Esophagus squamous epithelium (tissue), 4 donors: ENCODE results near the gene GNPDA1.

Source experiments
- POLR2A ChIP-seq, 4 donors: fragments of 450-650 bp; IDR thresholded peaks; one replicate each; pipeline ENCODE4 v1.6.1; 2017; ENCODE audit warnings: antibody characterized with exemption in 4 of 4, mild to moderate bottlenecking in 4 of 4, moderate library complexity in 3 of 4
- TF ChIP-seq, protein P1 (sequence below), 6 experiments: fragments of 450-650 bp in 4 of 6; fragments of 200-600 bp in 2 of 6; sonication (generic) in 2 of 6; IDR thresholded peaks; one replicate each; pipeline ENCODE4 v1.5.1; 2016 to 2019; ENCODE audit warnings: antibody characterized with exemption in 6 of 6, mild to moderate bottlenecking in 4 of 6, moderate library complexity in 4 of 6

DNA sequence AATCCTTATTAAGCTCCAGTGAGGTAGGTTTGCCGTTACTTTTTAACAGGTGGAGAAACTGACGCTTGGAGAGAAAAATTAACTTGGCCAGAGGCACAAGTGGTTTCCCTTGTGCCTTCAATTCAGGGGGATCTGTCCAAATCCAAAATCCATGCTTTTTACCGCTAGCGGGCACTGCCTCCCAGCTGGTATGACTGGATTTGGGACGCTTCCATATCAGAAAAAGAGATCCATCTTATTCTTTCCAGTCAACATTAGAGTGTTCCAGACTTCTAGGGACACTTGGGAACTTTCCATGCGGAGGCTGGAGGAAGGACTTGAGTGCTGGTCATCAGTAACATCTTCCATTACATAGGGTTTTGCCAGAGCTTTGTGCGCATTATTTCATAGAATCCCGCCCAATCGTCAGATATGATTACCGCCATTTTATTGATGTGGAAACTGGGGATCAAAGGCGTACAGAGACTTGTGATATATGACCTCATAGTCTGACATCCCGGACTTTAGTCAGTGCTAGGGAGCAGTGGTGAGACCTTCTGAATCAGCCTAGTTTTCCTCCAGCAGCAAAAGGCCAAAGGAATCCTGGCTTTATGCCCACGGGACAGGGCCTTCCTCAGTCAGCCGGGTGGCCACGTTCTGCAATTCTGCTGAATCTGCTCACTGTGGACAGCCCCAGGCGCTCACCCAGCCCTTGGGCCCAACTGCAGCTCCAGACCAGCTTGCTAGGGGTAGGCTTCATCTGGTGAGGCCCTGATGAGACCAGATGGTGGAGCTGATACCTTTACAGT is 1.1 kb upstream of the GNPDA1 start:
- TF ChIP-seq, protein P1, sequence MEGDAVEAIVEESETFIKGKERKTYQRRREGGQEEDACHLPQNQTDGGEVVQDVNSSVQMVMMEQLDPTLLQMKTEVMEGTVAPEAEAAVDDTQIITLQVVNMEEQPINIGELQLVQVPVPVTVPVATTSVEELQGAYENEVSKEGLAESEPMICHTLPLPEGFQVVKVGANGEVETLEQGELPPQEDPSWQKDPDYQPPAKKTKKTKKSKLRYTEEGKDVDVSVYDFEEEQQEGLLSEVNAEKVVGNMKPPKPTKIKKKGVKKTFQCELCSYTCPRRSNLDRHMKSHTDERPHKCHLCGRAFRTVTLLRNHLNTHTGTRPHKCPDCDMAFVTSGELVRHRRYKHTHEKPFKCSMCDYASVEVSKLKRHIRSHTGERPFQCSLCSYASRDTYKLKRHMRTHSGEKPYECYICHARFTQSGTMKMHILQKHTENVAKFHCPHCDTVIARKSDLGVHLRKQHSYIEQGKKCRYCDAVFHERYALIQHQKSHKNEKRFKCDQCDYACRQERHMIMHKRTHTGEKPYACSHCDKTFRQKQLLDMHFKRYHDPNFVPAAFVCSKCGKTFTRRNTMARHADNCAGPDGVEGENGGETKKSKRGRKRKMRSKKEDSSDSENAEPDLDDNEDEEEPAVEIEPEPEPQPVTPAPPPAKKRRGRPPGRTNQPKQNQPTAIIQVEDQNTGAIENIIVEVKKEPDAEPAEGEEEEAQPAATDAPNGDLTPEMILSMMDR (IDR thresholded peaks at IDR 0.05): no peak
- TF ChIP-seq POLR2A (IDR thresholded peaks at IDR 0.05): no peak
